HG03175 (cell line): ENCODE measurements around the gene CCL5.

Experiments used
- ATAC-seq: cut with Tn5 transposase; IDR thresholded peaks from one replicate; pipeline ENCODE4 v1.9.1; 2021; ENCODE audit warnings: mild to moderate bottlenecking, moderate library complexity; ENCODE audit not compliant: unreplicated experiment

The CCL5 gene

GRCh38 chr17:35870906-35871819 is 9.0 kb downstream of the CCL5 start:
- ATAC-seq, result no peak

- ATAC-seq, result no peak
Observed at GRCh38 chr17:35868737-35869136, 11.4 kb downstream of the CCL5 start, which contains the start of gene HEATR9. TSS of gene HEATR9 (minus strand) at chr17:35868891. CDS start at chr17:35868742, 149 bp downstream.

GRCh38 chr17:35867574-35867973 is 12.6 kb downstream of the CCL5 start:
- no peak for ATAC-seq

- no peak for ATAC-seq
Observed at GRCh38 chr17:35866341-35866950, 13.7 kb downstream of the CCL5 start.

GRCh38 chr17:35865412-35866340 is 14.5 kb downstream of the CCL5 start:
- no peak for ATAC-seq

- ATAC-seq, result no peak
Observed at GRCh38 chr17:35864853-35865252, 15.3 kb downstream of the CCL5 start.

- ATAC-seq, result no peak
Observed at GRCh38 chr17:35856603-35857002, 23.6 kb downstream of the CCL5 start.

GRCh38 chr17:35855965-35856364 is 24.2 kb downstream of the CCL5 start:
- no peak for ATAC-seq

- no peak for ATAC-seq
Observed at GRCh38 chr17:35849469-35850348, 30.5 kb downstream of the CCL5 start.

- no peak for ATAC-seq
Observed at GRCh38 chr17:35847633-35848373, 32.4 kb downstream of the CCL5 start.

- no peak for ATAC-seq
Observed at GRCh38 chr17:35847006-35847405, 33.2 kb downstream of the CCL5 start.

GRCh38 chr17:35846055-35846809 is 33.9 kb downstream of the CCL5 start:
- ATAC-seq, result no peak

GRCh38 chr17:35844547-35844946 is 35.6 kb downstream of the CCL5 start:
- ATAC-seq, result no peak

- ATAC-seq, result no peak
Observed at GRCh38 chr17:35843698-35844097, 36.5 kb downstream of the CCL5 start.

GRCh38 chr17:35842239-35842638 is 37.9 kb downstream of the CCL5 start:
- ATAC-seq, result no peak

GRCh38 chr17:35841505-35841904 is 38.7 kb downstream of the CCL5 start:
- no peak for ATAC-seq

GRCh38 chr17:35841101-35841500 is 39.1 kb downstream of the CCL5 start:
- ATAC-seq, result no peak

- no peak for ATAC-seq
Observed at GRCh38 chr17:35825206-35825605, 55.0 kb downstream of the CCL5 start.
